Measurements from ENCODE around the gene GNPAT. TPM values are rescaled to one million over a fixed set of nuclear protein-coding genes. Genes with fewer than 3 reads are reported as not detected.

Gene GNPAT
- polyA plus RNA-seq, 12 donors = 42.7 to 72.3 (median 62.8) TPM; not detected in 1

GRCh38 chr1:231312432-231312788 is 71.4 kb downstream of the GNPAT start:
- DNase-seq = no peak

GRCh38 chr1:231313661-231314060 is 72.6 kb downstream of the GNPAT start:
- no peak for DNase-seq

- DNase-seq = no peak
Observed at GRCh38 chr1:231315887-231316286, 74.9 kb downstream of the GNPAT start.

GRCh38 chr1:231317306-231318014 is 76.4 kb downstream of the GNPAT start:
- no peak for DNase-seq

GRCh38 chr1:231318015-231318355 is 77.0 kb downstream of the GNPAT start:
- DNase-seq = no peak

- no peak for DNase-seq
Observed at GRCh38 chr1:231318568-231318967, 77.6 kb downstream of the GNPAT start.

- DNase-seq = no peak
Observed at GRCh38 chr1:231319080-231319479, 78.1 kb downstream of the GNPAT start.

- DNase-seq = no peak
Observed at GRCh38 chr1:231322880-231323530, 82.0 kb downstream of the GNPAT start.

- DNase-seq = no peak
Observed at GRCh38 chr1:231324660-231325059, 83.6 kb downstream of the GNPAT start.

GRCh38 chr1:231326248-231326647 is 85.2 kb downstream of the GNPAT start:
- DNase-seq = no peak

Other genes with a start within 250 kb of the GNPAT start
- 10 to 100 TPM in 3 of 12 donors, 1 to 10 TPM in 8, not detected in 1; 6.7 to 19.8 (median 9.1) TPM for gene FAM89A, start 201.0 kb upstream of the GNPAT start, polyA plus RNA-seq (ENCODE audit: insufficient read length in 12 of 12)
- gene TRIM67, start 79.2 kb upstream of the GNPAT start, polyA plus RNA-seq (ENCODE audit: insufficient read length in 12 of 12) = under 1 TPM in 10 of 12 donors, not detected in 2; 0.04 to 0.21 (median 0.08) TPM
- 1 to 10 TPM in 11 of 12 donors, not detected in 1; 6.8 to 8.6 (median 7.8) TPM for gene EXOC8, start 96.6 kb downstream of the GNPAT start, polyA plus RNA-seq (ENCODE audit: insufficient read length in 12 of 12)
- gene SPRTN, start 97.1 kb downstream of the GNPAT start, polyA plus RNA-seq (ENCODE audit: insufficient read length in 12 of 12) = 10 to 100 TPM in 1 of 12 donors, 1 to 10 TPM in 10, not detected in 1; 6.1 to 13.3 (median 8.5) TPM
- gene EGLN1, start 181.1 kb downstream of the GNPAT start, polyA plus RNA-seq (ENCODE audit: insufficient read length in 12 of 12) = 10 to 100 TPM in 11 of 12 donors, not detected in 1; 37.0 to 76.6 (median 48.7) TPM